ENCODE measurements around the gene ZFAND3.

ZFAND3 gene

GRCh38 chr6:37819177-37819801, at the start of gene ZFAND3:
Gene ZFAND3 (plus strand): TSS chr6:37819727. CDS start chr6:37819946, 219 bp downstream.
- Mint-ChIP-seq H3K4me1 (ENCODE audit: low read depth) (peaks cover 52% of the 10 kb centered on the region), H3K36me3 (ENCODE audit: low read depth) (peaks cover 7% of the 10 kb centered on the region), H3K9me3 (no peaks in the 10 kb centered on the region), H3K4me3 (peak within 1 kb of the TSS; percentile 98), H3K27me3 (no peaks in the 10 kb centered on the region), H3K27ac (peak within 1 kb of the TSS; percentile 97)

- no peaks in the 10 kb centered on the region for H3K4me1 Mint-ChIP-seq (ENCODE audit: low read depth)
- peaks cover 10% of the 10 kb centered on the region for H3K9me3 Mint-ChIP-seq
- no peak overlapping the region for H3K27ac Mint-ChIP-seq
- peaks cover 7% of the 10 kb centered on the region for H3K27me3 Mint-ChIP-seq
- H3K36me3 Mint-ChIP-seq (ENCODE audit: low read depth): no peaks in the 10 kb centered on the region
- H3K4me3 Mint-ChIP-seq: no peak overlapping the region
Measured at GRCh38 chr6:37774028-37774680, 45.4 kb upstream of the ZFAND3 start.

GRCh38 chr6:37776566-37776965, 43.0 kb upstream of the ZFAND3 start:
- peaks cover 10% of the 10 kb centered on the region for H3K9me3 Mint-ChIP-seq
- H3K27me3 Mint-ChIP-seq: peaks cover 8% of the 10 kb centered on the region
- no peaks in the 10 kb centered on the region for H3K36me3 Mint-ChIP-seq (ENCODE audit: low read depth)
- H3K4me3 Mint-ChIP-seq: no peak overlapping the region
- no peak overlapping the region for H3K27ac Mint-ChIP-seq
- H3K4me1 Mint-ChIP-seq (ENCODE audit: low read depth): no peaks in the 10 kb centered on the region

GRCh38 chr6:37777272-37777834, 42.2 kb upstream of the ZFAND3 start:
- H3K27me3 Mint-ChIP-seq: peaks cover 13% of the 10 kb centered on the region
- H3K4me3 Mint-ChIP-seq: no peak overlapping the region
- H3K27ac Mint-ChIP-seq: no peak overlapping the region
- H3K9me3 Mint-ChIP-seq: peaks cover 10% of the 10 kb centered on the region
- H3K4me1 Mint-ChIP-seq (ENCODE audit: low read depth): no peaks in the 10 kb centered on the region
- H3K36me3 Mint-ChIP-seq (ENCODE audit: low read depth): no peaks in the 10 kb centered on the region

GRCh38 chr6:37779111-37779800, 40.3 kb upstream of the ZFAND3 start:
- peaks cover 14% of the 10 kb centered on the region for H3K4me1 Mint-ChIP-seq (ENCODE audit: low read depth)
- no peak overlapping the region for H3K4me3 Mint-ChIP-seq
- peaks cover 20% of the 10 kb centered on the region for H3K27me3 Mint-ChIP-seq
- H3K27ac Mint-ChIP-seq: no peak overlapping the region
- H3K36me3 Mint-ChIP-seq (ENCODE audit: low read depth): no peaks in the 10 kb centered on the region
- H3K9me3 Mint-ChIP-seq: peaks cover 2% of the 10 kb centered on the region

GRCh38 chr6:37779902-37780628, 39.5 kb upstream of the ZFAND3 start:
- Mint-ChIP-seq H3K27ac (no peak overlapping the region), H3K36me3 (ENCODE audit: low read depth) (no peaks in the 10 kb centered on the region), H3K4me3 (no peak overlapping the region), H3K27me3 (peaks cover 28% of the 10 kb centered on the region), H3K4me1 (ENCODE audit: low read depth) (peaks cover 15% of the 10 kb centered on the region), H3K9me3 (no peaks in the 10 kb centered on the region)

- Mint-ChIP-seq H3K27ac (no peak overlapping the region), H3K36me3 (ENCODE audit: low read depth) (no peaks in the 10 kb centered on the region), H3K27me3 (peaks cover 34% of the 10 kb centered on the region), H3K4me1 (ENCODE audit: low read depth) (peaks cover 15% of the 10 kb centered on the region), H3K4me3 (no peak overlapping the region), H3K9me3 (no peaks in the 10 kb centered on the region)
Measured at GRCh38 chr6:37781788-37782187, 37.7 kb upstream of the ZFAND3 start.

- Mint-ChIP-seq H3K4me1 (ENCODE audit: low read depth) (peaks cover 15% of the 10 kb centered on the region), H3K27ac (peak overlapping the region; percentile 72), H3K36me3 (ENCODE audit: low read depth) (no peaks in the 10 kb centered on the region), H3K9me3 (no peaks in the 10 kb centered on the region), H3K4me3 (peak overlapping the region; percentile 79), H3K27me3 (peaks cover 37% of the 10 kb centered on the region)
Measured at GRCh38 chr6:37783025-37783855, 36.3 kb upstream of the ZFAND3 start.

- peaks cover 15% of the 10 kb centered on the region for H3K4me1 Mint-ChIP-seq (ENCODE audit: low read depth)
- H3K36me3 Mint-ChIP-seq (ENCODE audit: low read depth): no peaks in the 10 kb centered on the region
- H3K9me3 Mint-ChIP-seq: no peaks in the 10 kb centered on the region
- H3K27ac Mint-ChIP-seq: peak overlapping the region; percentile 72
- peak overlapping the region; percentile 79 for H3K4me3 Mint-ChIP-seq
- peaks cover 37% of the 10 kb centered on the region for H3K27me3 Mint-ChIP-seq
Measured at GRCh38 chr6:37783856-37784584, 35.5 kb upstream of the ZFAND3 start.

- H3K27me3 Mint-ChIP-seq: peaks cover 37% of the 10 kb centered on the region
- peaks cover 15% of the 10 kb centered on the region for H3K4me1 Mint-ChIP-seq (ENCODE audit: low read depth)
- no peaks in the 10 kb centered on the region for H3K9me3 Mint-ChIP-seq
- H3K4me3 Mint-ChIP-seq: peak overlapping the region; percentile 79
- H3K27ac Mint-ChIP-seq: no peak overlapping the region
- no peaks in the 10 kb centered on the region for H3K36me3 Mint-ChIP-seq (ENCODE audit: low read depth)
Measured at GRCh38 chr6:37784585-37784967, 35.0 kb upstream of the ZFAND3 start.

- no peak overlapping the region for H3K4me3 Mint-ChIP-seq
Measured at GRCh38 chr6:37785002-37785662, 34.4 kb upstream of the ZFAND3 start.

GRCh38 chr6:37785663-37786270, 33.8 kb upstream of the ZFAND3 start:
- Mint-ChIP-seq H3K9me3 (no peaks in the 10 kb centered on the region), H3K27me3 (peaks cover 37% of the 10 kb centered on the region), H3K4me3 (no peak overlapping the region), H3K36me3 (ENCODE audit: low read depth) (no peaks in the 10 kb centered on the region), H3K4me1 (ENCODE audit: low read depth) (peaks cover 15% of the 10 kb centered on the region), H3K27ac (no peak overlapping the region)

More at GRCh38 chr6:37785002-37785662, 34.4 kb upstream of the ZFAND3 start:
- H3K4me1 Mint-ChIP-seq (ENCODE audit: low read depth): peaks cover 15% of the 10 kb centered on the region
- H3K27ac Mint-ChIP-seq: no peak overlapping the region
- no peaks in the 10 kb centered on the region for H3K9me3 Mint-ChIP-seq
- H3K36me3 Mint-ChIP-seq (ENCODE audit: low read depth): no peaks in the 10 kb centered on the region
- H3K27me3 Mint-ChIP-seq: peaks cover 37% of the 10 kb centered on the region

GRCh38 chr6:37787216-37787615, 32.3 kb upstream of the ZFAND3 start:
- H3K4me3 Mint-ChIP-seq: no peak overlapping the region
- H3K9me3 Mint-ChIP-seq: no peaks in the 10 kb centered on the region
- no peak overlapping the region for H3K27ac Mint-ChIP-seq
- H3K27me3 Mint-ChIP-seq: peaks cover 31% of the 10 kb centered on the region
- H3K36me3 Mint-ChIP-seq (ENCODE audit: low read depth): no peaks in the 10 kb centered on the region
- peaks cover 26% of the 10 kb centered on the region for H3K4me1 Mint-ChIP-seq (ENCODE audit: low read depth)

All from stimulated activated naive CD8-positive, alpha-beta T cell treated with anti-CD3 and anti-CD28 coated beads, Interleukin-15, Interleukin-2, amounts not matched to agents 100 ng/mL and 50 ng/mL, for 24 hours (primary cell).